Lower leg skin (tissue), 4 donors: ENCODE measurements around the gene CALML3. TPM values are rescaled to one million over a fixed set of nuclear protein-coding genes. Genes with fewer than 3 reads are reported as not detected.
"Not testable (repeated sequence)": the region's sequence is repeated elsewhere in the genome, so short reads cannot be mapped to it uniquely, and the experiment has no call there.

ENCODE experiments used
- DNase-seq, 2 donors: peaks; one replicate each; pipeline ENCODE4 v3.0.0-alpha.2; 2019; ENCODE audit warnings: low spot score in 2 of 2
- H3K4me3 ChIP-seq: fragments of 200-600 bp; sonication (generic); 2 replicates; pipeline ENCODE4 v1.5.1; 2017; ENCODE audit warnings: mild to moderate bottlenecking, low read depth; ENCODE audit not compliant: poor library complexity, severe bottlenecking
- POLR2A ChIP-seq, 2 donors: fragments of 450-650 bp; IDR thresholded peaks; one replicate each; pipeline ENCODE4 v1.6.1; 2016 to 2017; ENCODE audit warnings: antibody characterized with exemption in 2 of 2, mild to moderate bottlenecking in 1 of 2, moderate library complexity in 1 of 2
- WGBS, 2 donors: methylation state at CpG; one replicate each; pipeline ENCODE4 v1.1.5; 2018; 5-methylcytosine and 5-hydroxymethylcytosine counted together
- intact Hi-C: fragments of 100-400 bp; cut with DNase I; formaldehyde crosslinking; loops from one replicate; pipeline ENCODE4 v1.15.0; 2023; ENCODE audit warnings: low total_unique reads
- total RNA-seq, 4 donors: library from RNA; depleted of rRNA; stranded (reverse); fragments of >200 nt; gene quantifications; one replicate each; pipeline ENCODE4 v1.1.0, GENCODE V29; 2016
- TF ChIP-seq, protein P1 (sequence below), 3 donors: fragments of 450-650 bp; IDR thresholded peaks; one replicate each; pipeline ENCODE4 v1.5.1; 2016; ENCODE audit warnings: antibody characterized with exemption in 3 of 3, mild to moderate bottlenecking in 3 of 3, moderate library complexity in 2 of 3

Gene CALML3
- total RNA-seq, 4 donors from 2014 or later, result 43.4 to 181 (median 90.7) TPM

DNA sequence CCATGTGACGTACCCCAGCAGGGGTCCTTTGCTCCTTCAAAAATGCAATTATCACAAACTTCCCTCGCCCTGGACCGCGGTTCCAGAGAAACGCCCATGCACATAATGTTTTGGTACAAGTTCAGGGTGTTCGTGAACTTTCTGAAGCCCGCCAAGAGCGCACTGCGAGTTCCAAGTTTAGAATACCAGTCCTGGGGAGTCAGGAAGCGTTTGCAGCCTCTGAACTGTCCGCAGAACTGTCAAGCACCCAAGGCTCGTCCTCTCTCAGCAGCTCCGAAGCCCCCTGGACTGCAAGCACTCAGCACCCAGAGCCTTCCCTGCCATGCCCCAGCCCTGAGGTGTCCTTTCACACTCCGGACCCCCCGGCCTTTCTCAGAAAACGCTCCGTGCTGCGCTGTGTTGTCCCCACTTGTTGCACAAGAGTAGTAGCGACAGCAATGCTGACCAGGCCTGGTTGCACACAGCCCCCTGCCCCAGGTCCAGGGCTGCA is 30.3 kb downstream of the CALML3 start:
- H3K4me3 ChIP-seq, result no peak overlapping the region
- peak in 1 of 2 donors; percentile 85 for DNase-seq
- TF ChIP-seq, protein P1, sequence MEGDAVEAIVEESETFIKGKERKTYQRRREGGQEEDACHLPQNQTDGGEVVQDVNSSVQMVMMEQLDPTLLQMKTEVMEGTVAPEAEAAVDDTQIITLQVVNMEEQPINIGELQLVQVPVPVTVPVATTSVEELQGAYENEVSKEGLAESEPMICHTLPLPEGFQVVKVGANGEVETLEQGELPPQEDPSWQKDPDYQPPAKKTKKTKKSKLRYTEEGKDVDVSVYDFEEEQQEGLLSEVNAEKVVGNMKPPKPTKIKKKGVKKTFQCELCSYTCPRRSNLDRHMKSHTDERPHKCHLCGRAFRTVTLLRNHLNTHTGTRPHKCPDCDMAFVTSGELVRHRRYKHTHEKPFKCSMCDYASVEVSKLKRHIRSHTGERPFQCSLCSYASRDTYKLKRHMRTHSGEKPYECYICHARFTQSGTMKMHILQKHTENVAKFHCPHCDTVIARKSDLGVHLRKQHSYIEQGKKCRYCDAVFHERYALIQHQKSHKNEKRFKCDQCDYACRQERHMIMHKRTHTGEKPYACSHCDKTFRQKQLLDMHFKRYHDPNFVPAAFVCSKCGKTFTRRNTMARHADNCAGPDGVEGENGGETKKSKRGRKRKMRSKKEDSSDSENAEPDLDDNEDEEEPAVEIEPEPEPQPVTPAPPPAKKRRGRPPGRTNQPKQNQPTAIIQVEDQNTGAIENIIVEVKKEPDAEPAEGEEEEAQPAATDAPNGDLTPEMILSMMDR (IDR thresholded peaks at IDR 0.05), result no peak
- no peak for TF ChIP-seq POLR2A (IDR thresholded peaks at IDR 0.05)
- 76 to 79% methylated on average over 19 of the region's 19 CpGs for WGBS, 2 donors
- intact Hi-C loops, result no loop called here

GRCh38 chr10:5555881-5556280 is 31.1 kb downstream of the CALML3 start:
- TF ChIP-seq, protein P1 (IDR thresholded peaks at IDR 0.05), result no peak
- no peak for TF ChIP-seq POLR2A (IDR thresholded peaks at IDR 0.05)
- WGBS, 2 donors, result 93 to 99% methylated on average over 5 of the region's 5 CpGs
- intact Hi-C loops, result no loop called here
- peak in 1 of 2 donors; percentile 56 for DNase-seq
- H3K4me3 ChIP-seq, result no peak overlapping the region

DNA sequence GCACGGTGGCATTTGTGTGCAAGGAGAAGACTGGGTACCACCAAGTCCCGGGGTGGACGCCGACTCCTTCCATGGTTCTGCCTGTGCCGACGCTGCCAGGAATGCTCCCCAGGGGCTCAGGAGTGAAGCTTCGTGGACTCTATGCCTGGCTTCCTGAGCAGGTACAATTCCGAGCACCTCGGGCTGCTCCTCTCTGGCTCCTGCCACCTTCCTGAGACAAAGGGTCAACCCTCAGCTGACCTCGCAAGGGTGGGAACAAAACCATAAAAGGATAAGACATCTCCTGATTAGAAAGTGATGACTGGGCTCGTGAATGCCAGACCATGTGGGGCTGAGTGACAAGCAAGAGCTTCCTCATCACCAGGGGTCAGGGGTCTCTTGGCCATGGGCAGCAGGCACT is 31.8 kb downstream of the CALML3 start:
- TF ChIP-seq, protein P1 (IDR thresholded peaks at IDR 0.05), result no peak
- no peak for TF ChIP-seq POLR2A (IDR thresholded peaks at IDR 0.05)
- DNase-seq, result peak in 1 of 2 donors; percentile 79
- intact Hi-C loops, result no loop called here
- H3K4me3 ChIP-seq, result no peak overlapping the region
- WGBS, 2 donors, result 87 to 89% methylated on average over 11 of the region's 11 CpGs

DNA sequence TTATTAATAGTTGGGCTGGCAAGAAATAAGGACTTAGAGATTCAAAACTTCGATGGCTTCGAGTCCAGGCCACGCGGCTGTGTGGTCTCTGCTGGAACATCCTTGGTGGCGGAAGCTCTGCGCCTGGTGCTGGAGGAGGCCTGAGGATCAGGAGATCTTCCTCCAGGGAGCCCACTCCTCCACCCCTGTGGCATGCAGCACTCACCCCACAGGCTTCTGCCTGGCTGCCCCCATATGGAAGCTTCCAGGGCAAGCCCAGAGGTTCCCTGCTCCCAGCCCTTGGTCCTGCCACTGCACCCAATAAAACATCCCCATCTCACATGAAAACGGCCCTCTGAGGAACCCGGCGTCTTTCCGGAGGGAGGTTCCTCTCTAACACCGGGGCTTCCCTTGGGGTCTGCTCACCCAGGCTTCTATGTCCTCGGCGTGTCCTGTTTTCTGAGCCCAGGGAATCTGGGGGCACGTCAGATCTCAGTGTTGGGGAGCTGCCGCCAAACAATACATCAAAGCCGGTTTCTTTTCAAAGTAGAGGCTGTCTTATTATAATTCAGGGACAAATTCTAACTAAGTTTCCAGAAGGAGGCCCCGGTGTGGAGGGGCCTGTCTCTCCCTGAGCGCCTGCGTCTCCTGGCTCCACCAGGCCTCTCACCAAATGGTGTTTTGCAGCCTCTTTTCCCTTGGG is 32.4 kb downstream of the CALML3 start:
- 85 to 86% methylated on average over 19 of the region's 19 CpGs for WGBS, 2 donors
- DNase-seq, result peak in 1 of 2 donors; percentile 76
- intact Hi-C loops, result no loop called here
- TF ChIP-seq, protein P1 (IDR thresholded peaks at IDR 0.05), result no peak
- no peak for TF ChIP-seq POLR2A (IDR thresholded peaks at IDR 0.05)
- no peak overlapping the region for H3K4me3 ChIP-seq

GRCh38 chr10:5557799-5558771 is 33.3 kb downstream of the CALML3 start:
- no peak overlapping the region for H3K4me3 ChIP-seq
- no peak for TF ChIP-seq POLR2A (IDR thresholded peaks at IDR 0.05)
- TF ChIP-seq, protein P1 (IDR thresholded peaks at IDR 0.05), result no peak
- intact Hi-C loops, result no loop called here
- 90 to 95% methylated on average over 25 to 29 of the region's 31 CpGs for WGBS, 2 donors
- DNase-seq, result peak in 1 of 2 donors; percentile 83

DNA sequence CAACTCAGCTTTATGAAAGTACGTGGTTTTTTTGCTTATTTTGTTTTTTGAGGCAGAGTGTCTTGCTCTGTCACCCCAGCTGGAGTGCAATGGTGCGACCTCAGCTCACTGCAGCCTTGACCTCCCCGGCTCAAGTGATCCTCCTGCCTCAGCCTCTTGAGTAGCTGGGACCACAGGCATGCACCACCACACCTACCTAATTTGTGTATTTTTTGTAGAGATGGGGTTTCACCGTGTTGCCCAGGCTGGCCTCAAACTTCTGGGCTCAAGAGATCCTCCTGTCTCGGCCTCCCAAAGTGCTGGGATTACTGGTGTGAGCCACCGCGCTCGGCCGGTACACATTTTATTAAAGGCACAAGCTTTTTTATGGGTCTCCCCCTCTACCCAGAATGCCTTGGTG is 34.3 kb downstream of the CALML3 start:
- 84 to 87% methylated on average over 9 of the region's 9 CpGs for WGBS, 2 donors
- intact Hi-C loops, H3K4me3 ChIP-seq: not testable (repeated sequence)
- peak in 1 of 2 donors; percentile 81 for DNase-seq
